ENCODE results near the gene PLCB1.
A peak's percentile ranks its signal among the peaks of the same experiment; 100 is the strongest.
"Not testable (repeated sequence)": the region's sequence is repeated elsewhere in the genome, so short reads cannot be mapped to it uniquely, and the experiment has no call there.

The PLCB1 gene

DNA sequence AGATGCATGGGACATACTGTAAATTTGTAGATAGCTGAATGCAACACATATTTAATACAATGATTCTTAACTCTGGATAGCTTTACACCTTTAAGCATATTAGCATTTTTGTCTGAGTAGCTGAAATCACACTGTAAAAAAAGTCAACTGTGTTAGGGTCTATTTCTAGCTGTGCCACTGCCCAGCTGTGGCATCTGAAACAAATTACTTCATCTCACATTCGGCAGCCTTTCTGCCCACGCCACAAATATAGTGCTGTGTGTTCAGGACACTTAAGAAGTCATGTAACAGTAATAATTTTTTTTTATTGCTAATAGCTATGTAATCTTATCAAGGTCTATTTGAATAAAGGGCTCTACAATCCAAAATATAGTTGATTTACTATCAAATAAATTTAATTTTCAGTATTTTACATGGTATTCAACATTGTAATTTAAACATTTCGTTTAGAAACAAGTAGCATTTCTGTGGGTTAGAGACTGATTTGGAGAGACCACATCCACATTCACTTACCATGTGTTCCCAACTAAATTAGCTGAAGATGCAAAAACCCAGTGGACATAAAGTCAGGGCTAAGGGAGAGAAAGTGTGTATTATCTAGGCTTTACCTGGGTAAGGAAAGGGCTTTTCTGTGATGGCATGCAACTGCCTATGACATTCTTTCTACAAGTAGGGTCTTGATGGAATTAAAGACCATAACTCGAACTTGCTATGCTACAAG is 276.7 kb downstream of the PLCB1 start:
- peak; percentile 14 for DNase-seq

DNA sequence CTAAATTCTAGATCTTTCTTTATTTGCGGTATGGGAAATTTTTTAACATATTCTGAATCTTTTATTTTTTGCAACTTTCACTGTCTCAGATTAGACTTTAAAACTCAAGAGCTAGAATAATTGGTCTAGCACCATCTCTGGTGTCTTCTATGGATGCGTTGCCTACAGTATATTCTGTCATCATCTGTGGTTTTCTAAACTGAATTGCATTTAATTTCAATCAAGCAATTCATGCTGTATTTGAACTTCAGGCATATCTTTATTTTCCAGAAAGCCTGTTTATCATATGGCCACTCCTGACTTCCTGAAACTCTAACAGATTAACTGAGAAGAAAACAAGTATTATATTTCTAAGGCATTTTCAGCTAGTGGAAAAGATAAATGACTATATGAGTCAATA is 281.6 kb downstream of the PLCB1 start:
- DNase-seq = no peak

DNA sequence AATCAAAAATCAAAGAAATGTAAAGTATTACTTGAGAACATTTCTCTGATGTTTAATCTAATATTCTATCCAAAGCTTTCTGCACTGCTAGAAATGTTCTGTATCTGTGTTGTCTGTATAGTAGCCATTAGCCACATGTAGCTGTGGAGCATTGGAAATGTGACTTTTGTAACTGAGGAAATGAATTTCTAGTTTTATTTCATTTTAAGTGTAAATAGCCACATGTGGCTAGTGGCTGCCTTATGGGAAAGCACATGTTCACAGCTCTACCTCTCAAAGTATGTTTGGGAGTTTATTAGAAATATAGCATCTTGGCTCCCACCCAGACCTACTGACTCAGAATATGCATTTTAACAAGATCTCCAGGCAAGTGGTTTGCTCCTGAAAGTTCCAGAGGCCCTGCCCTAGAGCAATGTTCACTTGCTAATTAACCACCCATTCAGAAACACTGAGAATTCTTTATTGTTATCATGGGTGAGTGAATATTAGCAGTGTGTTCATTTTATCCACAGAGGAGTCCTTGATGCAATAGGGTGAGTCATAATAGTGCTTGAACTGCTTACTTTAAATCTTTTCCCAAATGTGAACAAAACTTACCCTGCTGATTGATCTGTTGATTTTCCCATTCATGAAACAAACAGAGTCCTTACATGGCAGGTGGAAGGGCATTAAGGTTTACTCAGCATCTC is 282.7 kb downstream of the PLCB1 start:
- DNase-seq = no peak

DNA sequence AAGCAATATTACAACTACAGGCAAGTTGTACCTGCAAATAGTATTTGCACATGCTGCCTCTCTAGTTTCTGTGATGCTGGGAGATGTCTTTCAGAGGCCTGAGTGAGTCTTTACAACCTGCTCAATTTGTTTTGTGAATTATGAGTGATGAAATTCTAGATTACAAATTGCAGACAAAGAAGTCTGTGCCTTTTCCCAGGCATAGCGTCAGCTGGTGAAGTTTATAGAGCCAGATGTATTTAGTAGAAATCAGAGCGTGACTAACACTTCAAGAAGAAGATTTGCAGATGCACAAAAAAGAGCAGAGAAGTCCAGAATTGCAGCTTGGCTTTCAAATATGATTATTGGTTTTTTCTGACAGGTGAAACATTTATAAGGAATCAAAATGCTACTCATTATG is 289.9 kb downstream of the PLCB1 start:
- no peak for DNase-seq

DNA sequence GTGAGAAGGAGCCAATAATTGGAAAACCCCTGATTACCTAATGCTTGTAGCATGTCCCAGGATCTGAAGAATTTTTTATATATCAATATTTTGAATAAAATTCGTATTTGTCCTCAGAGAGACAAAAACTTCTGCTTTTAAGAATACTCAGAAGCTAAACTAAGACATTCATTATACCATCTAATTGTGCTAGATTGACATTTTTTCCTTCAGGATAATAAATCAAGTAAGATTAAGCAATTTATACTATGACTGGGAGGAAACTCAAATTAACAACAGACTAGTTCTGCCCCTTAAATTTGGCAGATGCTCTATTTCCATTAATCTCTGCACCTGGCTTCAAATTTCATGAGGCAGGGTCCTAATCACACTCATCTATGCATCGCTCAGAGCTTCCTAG is 291.4 kb downstream of the PLCB1 start:
- DNase-seq = no peak

DNA sequence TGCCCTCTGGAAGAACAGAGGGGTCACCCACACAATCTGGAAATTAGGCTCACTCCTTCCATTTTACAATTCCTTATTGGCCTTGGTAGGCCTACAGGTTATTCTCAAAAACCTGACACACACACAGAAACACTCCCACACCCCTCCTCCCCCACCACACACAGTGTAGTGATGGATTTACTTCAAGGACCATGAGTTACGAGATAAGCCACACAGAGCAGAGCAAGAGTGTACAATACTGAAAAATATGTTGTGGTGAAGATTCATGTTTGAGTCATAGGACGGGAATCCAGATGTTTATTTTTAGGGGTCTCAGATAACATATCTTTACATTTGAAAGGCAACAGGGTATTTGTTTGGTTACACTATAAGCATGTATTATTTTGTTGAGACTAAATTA is 291.9 kb downstream of the PLCB1 start:
- peak; percentile 7 for DNase-seq

DNA sequence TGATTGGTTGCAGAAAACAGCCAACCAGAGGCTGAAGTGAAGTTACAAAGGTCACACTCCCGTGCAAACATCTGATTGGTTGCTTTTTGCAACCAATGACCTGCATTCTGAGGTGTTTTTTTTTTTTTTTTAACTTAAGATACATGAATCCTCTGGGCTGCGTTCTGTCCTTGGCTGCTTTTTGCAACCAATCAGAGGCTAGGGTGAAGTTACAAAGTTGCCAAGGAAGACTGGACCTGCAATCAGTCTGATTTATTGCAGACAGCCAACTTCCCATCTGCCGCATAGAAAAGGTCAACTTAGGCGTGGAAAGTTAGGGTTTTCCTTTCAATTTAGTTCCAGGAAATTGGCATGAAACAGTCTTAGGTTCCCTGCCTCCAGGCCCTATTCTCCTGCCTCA is 292.9 kb downstream of the PLCB1 start:
- no peak for DNase-seq

DNA sequence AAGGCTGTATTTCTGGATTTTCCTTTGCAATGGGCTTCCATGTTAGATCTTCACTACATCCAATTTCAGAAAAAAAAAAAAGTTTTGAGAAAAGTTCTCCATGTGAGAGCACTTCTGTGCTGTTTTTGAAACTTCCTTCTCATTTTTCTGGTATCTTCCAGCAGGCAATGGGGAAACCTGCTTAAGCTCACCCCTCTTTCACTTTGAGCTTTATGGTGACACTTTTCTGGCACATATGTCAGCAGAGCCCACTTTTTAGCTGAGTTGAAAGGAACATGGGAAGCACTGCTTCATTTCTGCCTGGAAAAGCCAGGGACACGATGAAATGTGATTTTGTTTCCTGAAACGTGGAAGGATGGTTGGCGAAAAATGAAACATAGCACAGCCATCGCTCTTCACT is 293.7 kb downstream of the PLCB1 start:
- no peak for DNase-seq

DNA sequence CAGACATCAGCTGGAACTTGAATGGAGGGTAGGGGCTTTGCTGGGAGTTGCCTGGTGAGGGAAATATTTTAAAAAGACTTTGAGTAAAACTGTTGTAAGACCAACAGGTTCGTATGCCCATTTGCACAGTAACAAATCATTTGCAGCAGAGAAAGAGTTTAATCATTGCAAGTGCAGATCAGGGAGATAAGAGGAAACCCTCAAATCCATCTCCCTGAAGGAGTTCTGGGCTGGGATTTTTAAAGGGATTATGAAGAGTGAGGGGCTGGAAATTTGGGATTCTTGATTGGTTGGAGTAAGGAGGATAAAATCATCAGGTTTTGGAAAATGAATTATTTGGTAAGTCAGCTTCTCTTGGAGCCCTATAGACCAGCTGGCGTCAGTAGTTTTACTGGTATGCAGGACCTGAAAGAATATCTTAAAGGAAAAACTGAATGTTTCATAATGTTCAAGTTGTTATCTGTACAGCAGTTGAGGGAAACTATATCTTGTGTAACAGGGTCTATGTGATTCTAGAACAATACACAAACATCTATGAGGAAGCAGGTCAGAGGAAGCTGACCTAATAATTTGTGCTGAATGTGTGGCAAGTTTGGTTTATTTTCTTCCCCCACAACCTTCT is 295.5 kb downstream of the PLCB1 start:
- DNase-seq = peak; percentile 72

DNA sequence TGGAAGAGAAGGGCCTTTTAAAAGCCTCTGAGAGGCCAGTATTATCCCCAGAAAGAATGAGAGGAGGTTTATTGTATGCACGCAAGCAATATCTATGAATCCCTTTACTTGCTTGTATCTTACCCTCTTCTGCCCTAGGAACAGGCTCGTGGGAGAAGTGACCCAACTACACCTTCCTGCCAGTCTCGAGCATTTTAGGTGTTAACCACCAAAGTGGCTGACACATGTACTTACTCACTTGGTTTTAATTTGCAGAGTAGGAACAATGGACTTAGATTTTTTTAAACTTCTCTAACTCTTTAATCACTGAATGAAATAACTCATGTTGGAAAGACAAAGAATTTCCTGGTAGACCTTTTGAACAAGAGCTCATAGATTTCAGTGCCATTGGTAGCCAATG is 296.9 kb downstream of the PLCB1 start:
- DNase-seq = no peak

DNA sequence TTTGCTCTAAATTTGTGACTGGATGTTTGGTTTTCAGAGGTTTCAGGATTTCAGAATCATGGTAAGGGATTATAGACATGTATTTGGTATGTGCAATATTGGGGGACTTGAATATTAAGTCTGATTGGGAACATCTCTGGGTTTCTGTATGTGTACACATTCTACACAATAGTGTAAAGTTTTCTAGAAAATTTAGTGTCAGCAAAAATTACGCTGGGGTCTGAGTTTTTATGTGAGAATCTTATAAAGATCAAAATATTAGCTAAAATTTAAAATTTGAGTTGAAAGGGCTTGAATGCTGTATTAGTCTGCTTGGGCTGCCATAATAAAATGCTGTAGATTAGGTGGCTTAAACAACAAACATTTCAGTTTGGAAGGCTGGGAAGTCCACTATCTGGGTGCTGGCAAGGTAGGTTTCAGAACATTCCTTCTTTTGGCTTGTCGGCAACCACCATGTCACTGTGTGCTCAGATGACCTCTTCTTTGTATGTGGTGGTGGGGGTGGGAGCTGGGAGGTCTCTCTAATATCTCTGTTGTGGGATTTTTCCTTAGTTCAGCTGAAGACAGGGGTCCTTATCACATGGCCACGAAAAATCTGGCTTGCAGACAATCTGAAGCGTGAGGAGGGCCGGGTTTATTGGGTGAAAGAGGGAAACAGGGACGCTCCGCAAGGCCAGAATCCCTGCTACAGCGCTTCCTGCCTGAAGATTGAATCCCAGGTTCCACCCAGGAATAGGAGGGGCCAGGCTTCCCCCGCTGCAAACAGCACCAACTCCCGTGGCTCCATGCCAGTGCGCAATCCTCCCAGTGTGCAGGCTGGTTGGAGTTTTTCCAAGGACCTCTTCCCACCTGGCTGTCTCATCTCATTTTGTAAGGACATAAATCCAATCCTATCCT is 299.7 kb downstream of the PLCB1 start:
- no peak for DNase-seq

DNA sequence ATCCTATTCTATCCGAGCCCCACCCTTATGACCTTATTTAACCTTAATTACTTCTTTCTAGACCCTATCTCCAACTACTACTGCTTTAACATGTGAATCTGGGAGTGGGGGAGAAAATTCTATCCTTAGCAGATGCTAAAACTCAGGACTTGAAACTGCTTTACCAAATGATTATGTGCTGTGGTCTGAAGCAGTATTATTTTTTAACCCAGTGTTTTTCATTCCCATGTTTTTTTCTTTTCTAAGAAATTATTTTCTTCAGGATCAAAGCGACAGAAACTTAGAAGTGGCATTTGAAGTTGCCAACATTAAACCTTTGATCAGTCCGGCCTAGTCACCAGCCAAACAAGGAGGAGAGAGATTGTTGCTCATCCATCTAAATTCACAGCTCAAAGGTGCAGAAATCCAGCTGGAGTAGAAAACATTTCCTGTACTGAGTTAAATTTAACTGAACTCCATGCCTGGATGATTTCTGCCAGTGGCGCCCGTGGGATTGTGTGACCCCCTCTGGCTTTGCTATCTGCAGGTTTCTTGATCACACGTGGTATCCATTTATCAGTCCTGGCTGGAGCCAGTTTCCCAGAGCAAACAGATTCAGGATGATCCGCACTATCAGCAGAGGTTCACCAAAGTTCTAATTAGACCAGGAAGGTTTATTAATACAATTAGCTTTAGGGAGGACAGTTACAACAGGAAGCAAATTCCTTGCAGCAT is 300.5 kb downstream of the PLCB1 start:
- DNase-seq = no peak

DNA sequence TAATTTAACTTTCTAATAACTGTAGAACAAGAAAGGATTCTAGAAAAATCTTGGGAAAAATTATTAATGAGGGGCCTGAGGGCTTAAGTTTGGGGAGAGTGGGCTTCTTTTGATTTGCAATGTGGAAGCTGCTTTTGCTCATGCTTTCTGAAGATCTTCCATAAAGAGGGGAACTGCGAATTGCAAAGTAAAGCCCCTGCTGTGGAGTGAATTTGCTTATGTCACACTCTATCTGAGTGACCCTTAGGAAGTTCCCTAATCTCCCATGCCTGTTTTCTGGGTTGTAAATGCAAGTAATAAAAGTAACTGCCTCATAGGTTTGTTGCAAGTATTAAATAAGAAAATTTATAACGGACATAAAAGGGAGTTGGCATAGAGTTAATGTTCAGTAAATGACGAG is 301.2 kb downstream of the PLCB1 start:
- DNase-seq = peak; percentile 43

DNA sequence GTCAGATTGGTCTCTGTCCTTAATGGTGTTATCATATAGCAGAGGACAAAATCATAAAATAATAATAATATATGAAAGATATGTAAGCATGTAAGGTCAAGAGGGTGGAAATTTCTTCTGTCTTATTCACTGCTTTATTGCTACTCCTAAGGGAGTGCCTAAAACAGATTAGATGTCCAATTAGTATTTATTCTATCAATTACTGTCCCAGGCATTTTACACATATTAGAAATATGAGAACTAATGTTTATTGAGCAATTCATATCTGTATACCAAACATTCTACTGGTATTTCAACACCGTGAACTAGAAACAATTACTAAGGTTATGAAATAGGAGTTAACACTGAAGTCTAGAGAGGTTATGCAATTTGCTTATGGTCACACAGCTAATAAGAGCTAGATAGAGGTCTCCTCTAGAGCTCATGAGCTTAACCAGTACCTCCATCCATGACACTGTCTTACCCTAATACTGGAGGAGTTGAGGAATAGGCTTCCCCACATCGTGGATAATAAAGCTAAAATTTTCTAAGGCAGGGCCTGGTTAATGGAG is 302.3 kb downstream of the PLCB1 start:
- DNase-seq = peak; percentile 72

DNA sequence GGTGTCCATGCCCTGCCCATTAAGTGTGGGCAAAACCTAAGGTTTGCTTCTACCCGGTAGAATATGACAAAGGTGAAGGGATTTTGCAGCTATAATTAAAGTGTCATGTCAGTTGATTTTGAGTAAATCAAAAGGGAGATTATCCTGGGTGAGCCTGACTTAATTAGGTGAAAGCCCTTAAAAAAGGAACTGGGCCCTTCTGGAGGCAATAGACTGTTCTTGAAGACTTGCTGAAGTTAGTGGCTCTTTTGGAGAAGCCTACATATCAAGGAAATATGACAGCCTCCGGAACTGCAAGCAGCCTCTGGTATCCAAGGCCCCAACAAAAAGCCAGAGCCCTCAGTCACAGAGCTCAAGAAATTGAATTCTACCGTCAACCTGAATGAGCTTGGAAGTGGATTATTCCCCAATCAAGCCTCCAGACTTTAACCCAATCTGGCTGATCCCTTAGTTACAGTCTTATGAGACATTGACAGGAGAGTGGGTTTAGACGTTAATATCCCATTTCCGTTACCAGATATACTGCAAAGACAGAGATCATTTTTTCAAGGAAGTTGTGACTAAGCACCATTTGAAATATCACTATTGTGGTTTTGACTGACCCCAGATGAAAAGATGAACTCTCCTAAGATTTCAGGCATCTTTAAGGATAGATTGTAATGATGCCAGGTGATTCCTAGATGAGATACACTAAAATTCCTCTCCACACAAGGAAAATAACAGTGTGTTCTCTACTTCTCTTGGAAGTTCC is 303.4 kb downstream of the PLCB1 start:
- DNase-seq = peak; percentile 85

DNA sequence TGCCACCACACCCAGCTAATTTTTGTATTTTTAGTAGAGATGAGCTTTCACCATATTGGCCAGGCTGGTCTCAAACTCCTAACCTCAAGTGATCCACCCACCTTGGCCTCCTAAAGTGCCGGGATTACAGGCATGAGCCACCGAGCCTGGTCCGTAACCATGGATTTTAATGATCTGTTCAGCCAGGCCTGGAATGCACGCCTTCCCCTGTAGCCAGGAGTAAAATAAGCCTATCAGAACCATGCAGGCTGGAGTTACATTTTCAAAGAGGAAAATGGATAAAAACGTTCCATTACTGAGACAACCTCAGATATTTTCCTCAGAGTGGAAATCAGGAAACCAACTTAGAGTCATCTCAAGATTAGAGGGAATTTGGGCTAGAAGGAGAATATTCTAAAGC is 304.9 kb downstream of the PLCB1 start:
- not testable (repeated sequence) for DNase-seq

DNA sequence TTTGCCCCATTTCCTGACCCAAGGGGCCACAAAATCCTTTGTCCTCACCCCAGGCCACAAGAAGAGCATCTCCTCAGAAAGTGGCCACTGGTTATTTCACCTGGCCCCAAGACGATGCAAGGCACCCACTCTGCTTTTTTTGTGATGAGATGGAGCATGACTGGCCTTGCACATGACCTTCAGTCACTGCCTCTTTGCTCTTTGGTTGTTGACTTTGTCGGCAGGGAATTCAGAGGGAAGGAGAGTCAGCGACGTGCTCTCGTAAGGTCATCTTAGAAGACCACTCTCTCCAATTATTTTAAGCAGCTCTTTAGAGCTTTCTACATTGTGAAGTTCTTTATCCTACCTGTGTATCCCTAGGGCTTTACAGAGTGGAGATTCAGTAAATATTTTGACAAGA is 306.7 kb downstream of the PLCB1 start:
- DNase-seq = no peak

DNA sequence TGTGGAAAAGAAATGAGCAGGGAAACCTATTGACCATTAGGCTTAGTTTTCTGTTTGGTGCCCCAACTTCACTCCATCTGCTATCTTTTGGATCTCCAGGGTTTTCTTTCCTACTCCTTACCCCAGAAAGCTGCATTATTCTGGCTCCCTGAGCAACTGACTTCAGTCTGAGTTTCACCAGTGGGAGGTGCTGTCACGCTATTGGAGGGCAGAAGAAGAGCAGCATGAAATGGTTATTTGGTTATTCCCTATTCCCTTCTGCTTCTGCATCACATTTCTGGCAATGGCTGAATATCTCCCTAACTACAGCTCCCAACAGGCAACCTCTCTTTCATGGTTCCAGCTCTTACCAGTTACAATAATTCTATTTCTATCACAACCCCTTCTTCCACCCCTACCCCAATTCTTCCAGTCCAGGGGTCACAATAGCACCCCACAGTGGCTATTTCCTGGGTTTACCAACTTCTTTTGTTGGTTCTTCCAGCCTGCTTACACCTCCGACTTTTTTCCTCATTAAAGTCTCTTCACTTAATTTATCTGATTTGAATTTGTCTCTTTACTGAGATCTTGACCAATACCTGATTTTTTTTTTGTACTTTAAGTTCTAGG is 311.5 kb downstream of the PLCB1 start:
- no peak for DNase-seq

DNA sequence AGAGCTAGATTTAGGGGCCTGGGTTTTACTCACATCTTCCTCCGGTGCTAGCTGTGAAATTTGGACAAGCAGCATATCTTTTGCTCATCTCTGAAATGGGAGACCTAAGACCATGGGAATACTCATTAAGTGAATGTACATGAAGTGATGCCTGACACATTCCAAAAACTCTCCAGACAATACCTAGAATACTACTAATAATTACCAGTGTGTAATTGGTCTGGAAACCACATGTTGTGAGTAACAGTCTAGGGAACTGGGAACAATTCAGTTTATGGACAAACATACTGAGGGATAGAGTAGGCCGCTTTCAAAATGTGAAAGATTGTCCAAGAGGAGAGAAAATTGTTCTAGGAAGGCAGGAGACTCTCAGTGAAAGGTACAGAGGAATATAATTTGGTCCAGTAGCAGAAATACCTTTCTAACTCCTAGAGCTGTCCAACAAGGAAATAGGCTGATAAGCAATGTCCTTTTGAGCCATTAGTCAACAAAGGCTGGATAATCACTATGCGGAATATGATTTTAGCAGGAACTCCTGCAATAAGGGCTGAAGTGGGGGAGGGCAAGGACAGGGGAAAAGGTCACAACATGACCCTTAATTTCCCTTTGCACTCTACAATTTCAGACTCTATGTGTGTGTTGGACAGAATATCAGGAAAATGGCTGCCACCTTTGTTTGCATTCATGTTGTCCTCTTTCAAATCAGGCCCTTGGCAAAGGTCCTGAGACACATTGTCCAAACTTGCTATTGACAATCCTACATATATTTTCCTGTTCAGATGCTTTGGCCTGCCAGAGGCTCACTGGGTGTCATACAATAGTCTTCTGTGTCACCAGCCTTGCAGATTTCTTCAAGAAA is 315.4 kb downstream of the PLCB1 start:
- no peak for DNase-seq

DNA sequence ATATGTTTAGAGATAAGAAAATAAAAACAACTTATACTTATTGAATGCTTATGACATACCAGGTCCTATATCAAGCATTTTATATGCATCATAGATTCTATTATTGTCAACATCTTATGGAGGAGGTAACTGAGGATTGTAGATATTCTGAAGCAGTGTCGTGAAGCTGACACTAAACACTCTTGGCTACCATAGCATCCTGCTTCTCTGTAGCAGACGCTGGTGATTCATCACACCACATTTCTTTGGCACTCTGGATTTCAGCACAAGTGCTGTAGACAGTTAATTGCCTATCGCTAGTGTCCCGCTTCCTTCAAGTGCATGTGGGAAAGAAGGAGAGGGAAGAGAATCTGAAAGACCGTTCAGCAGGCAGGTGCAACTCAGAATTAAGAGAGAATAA is 317.1 kb downstream of the PLCB1 start:
- DNase-seq = peak; percentile 52

Measured in MV-4-11 (cell line).